ENCODE measurements around the gene CCNL2. TPM values are rescaled to one million over a fixed set of nuclear protein-coding genes. Genes with fewer than 3 reads are reported as not detected.

CCNL2 gene
- total and polyA plus RNA-seq, 2 of the 13 experiments (the other 11 are each of a cell fraction or from before 2014, with no cell fraction given) = 105 to 340 TPM

GRCh38 chr1:1361982-1362423, 37.1 kb downstream of the CCNL2 start (continued):
- TF ChIP-seq, protein P1, sequence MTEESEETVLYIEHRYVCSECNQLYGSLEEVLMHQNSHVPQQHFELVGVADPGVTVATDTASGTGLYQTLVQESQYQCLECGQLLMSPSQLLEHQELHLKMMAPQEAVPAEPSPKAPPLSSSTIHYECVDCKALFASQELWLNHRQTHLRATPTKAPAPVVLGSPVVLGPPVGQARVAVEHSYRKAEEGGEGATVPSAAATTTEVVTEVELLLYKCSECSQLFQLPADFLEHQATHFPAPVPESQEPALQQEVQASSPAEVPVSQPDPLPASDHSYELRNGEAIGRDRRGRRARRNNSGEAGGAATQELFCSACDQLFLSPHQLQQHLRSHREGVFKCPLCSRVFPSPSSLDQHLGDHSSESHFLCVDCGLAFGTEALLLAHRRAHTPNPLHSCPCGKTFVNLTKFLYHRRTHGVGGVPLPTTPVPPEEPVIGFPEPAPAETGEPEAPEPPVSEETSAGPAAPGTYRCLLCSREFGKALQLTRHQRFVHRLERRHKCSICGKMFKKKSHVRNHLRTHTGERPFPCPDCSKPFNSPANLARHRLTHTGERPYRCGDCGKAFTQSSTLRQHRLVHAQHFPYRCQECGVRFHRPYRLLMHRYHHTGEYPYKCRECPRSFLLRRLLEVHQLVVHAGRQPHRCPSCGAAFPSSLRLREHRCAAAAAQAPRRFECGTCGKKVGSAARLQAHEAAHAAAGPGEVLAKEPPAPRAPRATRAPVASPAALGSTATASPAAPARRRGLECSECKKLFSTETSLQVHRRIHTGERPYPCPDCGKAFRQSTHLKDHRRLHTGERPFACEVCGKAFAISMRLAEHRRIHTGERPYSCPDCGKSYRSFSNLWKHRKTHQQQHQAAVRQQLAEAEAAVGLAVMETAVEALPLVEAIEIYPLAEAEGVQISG (CRISPR knock-in tag; IDR thresholded peaks at IDR 0.05) = 0 out of 2 replicates have a peak, but pooled peaks have one; percentile 29
- TF ChIP-seq FOXO1 (CRISPR knock-in tag; IDR thresholded peaks at IDR 0.05) = no peak
- peak; percentile 86 for TF ChIP-seq ZKSCAN8 (CRISPR knock-in tag; IDR thresholded peaks at IDR 0.05; ENCODE audit: borderline replicate concordance)
- TF ChIP-seq ZNF18 (CRISPR knock-in tag; IDR thresholded peaks at IDR 0.05; ENCODE audit: insufficient replicate concordance) = no peak
- no peak for TF ChIP-seq ZNF333 (CRISPR knock-in tag; IDR thresholded peaks at IDR 0.05; ENCODE audit: borderline replicate concordance)
- TF ChIP-seq ZNF552 (CRISPR knock-in tag; IDR thresholded peaks at IDR 0.05; ENCODE audit: borderline replicate concordance) = no peak
- TF ChIP-seq MLXIP (CRISPR knock-in tag; IDR thresholded peaks at IDR 0.05; ENCODE audit: borderline replicate concordance) = no peak
- TF ChIP-seq POLR2A (IDR thresholded peaks at IDR 0.05; ENCODE audit: insufficient read depth in 1 of 2, low read depth in 2 of 2, low read length in 2 of 2) = no peak
- no peak for TF ChIP-seq ZNF468 (CRISPR knock-in tag; IDR thresholded peaks at IDR 0.05)
- no peak for TF ChIP-seq ZNF460 (CRISPR knock-in tag; IDR thresholded peaks at IDR 0.05; ENCODE audit: borderline replicate concordance)
- no peak for TF ChIP-seq MED13 (CRISPR knock-in tag; IDR thresholded peaks at IDR 0.05)
- TF ChIP-seq ZNF615 (CRISPR knock-in tag; IDR thresholded peaks at IDR 0.05; ENCODE audit: borderline replicate concordance) = no peak
- TF ChIP-seq, protein P2, sequence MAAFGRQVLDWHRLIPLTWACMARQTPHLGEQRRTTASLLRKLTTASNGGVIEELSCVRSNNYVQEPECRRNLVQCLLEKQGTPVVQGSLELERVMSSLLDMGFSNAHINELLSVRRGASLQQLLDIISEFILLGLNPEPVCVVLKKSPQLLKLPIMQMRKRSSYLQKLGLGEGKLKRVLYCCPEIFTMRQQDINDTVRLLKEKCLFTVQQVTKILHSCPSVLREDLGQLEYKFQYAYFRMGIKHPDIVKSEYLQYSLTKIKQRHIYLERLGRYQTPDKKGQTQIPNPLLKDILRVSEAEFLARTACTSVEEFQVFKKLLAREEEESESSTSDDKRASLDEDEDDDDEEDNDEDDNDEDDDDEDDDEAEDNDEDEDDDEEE (CRISPR knock-in tag; IDR thresholded peaks at IDR 0.05) = no peak
- TF ChIP-seq HNF1B (CRISPR knock-in tag; IDR thresholded peaks at IDR 0.05) = 0 out of 2 replicates have a peak, but pooled peaks have one; percentile 32
- TF ChIP-seq ZNF784 (CRISPR knock-in tag; IDR thresholded peaks at IDR 0.05; ENCODE audit: borderline replicate concordance) = no peak
- TF ChIP-seq ZNF326 (CRISPR knock-in tag; IDR thresholded peaks at IDR 0.05; ENCODE audit: borderline replicate concordance) = no peak
- TF ChIP-seq TEAD3 (CRISPR knock-in tag; optimal IDR thresholded peaks at IDR 0.05; ENCODE audit: borderline replicate concordance) = no peak
- peak; percentile 19; the same call in 1 of the 2 replicates for TF ChIP-seq SMC3 (IDR thresholded peaks at IDR 0.05; ENCODE audit: low read length)
- TF ChIP-seq CBX2 (IDR thresholded peaks at IDR 0.05; ENCODE audit: low read depth, low read length) = no peak
- TF ChIP-seq CBX2 (CRISPR knock-in tag; IDR thresholded peaks at IDR 0.05; ENCODE audit: low read depth) = no peak
